ENCODE measurements around the gene ZFHX3. TPM values are rescaled to one million over a fixed set of nuclear protein-coding genes. Genes with fewer than 3 reads are reported as not detected.

Gene ZFHX3
- total RNA-seq, 1 experiment from 2014 or later: 1.5 TPM

DNA sequence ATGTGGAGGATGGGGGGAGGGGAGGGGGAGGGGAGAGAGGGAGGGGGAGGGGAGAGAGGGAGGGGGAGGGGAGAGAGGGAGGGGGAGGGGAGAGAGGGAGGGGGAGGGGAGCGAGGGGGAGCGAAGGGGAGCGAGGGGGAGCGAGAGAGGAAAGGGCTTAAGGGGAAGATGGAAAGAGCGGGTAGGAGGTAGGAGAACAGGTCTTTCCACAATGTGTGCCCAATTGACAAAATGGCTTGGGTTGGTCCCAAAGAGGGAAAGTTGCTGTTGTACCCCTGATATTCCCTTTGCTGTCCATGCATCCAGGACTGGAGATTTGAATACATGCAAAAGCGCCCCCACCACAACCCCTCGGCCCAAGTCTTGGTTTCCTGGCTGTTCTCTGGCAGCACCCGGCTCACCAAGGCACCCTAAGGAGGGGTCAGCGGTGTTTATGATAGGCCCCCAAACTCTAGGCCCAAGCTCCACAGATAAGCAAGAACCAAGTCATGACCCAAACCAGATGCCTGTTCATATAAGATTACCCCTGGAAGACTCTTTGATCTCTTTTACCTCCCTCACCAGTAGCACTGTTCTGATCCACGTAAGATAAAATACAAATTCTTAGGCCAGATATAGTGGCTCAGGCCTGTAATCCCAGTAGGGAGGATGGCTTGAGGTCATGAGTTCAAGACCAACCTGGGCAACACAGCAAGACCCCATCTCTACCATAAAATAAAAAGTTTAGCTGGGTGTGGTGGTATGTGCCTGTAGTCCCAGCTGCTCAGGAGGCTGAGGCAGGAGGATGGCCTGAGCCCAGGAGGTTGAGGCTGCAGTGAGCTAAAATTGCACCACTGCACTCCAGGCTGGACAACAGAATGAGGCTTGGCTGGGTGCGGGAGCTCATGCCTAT lies 119.6 kb downstream of the ZFHX3 start:
- H4K5ac ChIP-seq (ENCODE audit: insufficient read length, low read depth, low read length): no peak overlapping the region
- H2BK20ac ChIP-seq (ENCODE audit: low read depth, low read length, poor library complexity, severe bottlenecking): no peak overlapping the region
- no peaks in the 10 kb centered on the region for H4K20me1 ChIP-seq (ENCODE audit: control insufficient read depth, insufficient read depth, insufficient read length)
- H2AFZ ChIP-seq (ENCODE audit: low read length): no peak overlapping the region
- H3K4ac ChIP-seq (ENCODE audit: low read depth, low read length): no peak overlapping the region
- H4K91ac ChIP-seq (ENCODE audit: insufficient read length, low read depth, low read length): no peak overlapping the region
- H3K36me3 Mint-ChIP-seq (ENCODE audit: insufficient read depth in 1 of 3, low read depth in 3 of 3): no peaks in the 10 kb centered on the region
- H3K14ac ChIP-seq (ENCODE audit: insufficient read depth, low read length): no peak overlapping the region
- H2BK15ac ChIP-seq (ENCODE audit: low read depth, low read length): no peak overlapping the region
- H3K27ac Mint-ChIP-seq: no peak overlapping the region
- H3K27me3 ChIP-seq (ENCODE audit: insufficient read depth, low read length): no peaks in the 10 kb centered on the region
- H3K79me2 ChIP-seq (ENCODE audit: insufficient read depth, low read length): no peaks in the 10 kb centered on the region
- no peak overlapping the region for H2BK12ac ChIP-seq (ENCODE audit: insufficient read length, low read depth, low read length)
- H2AK5ac ChIP-seq (ENCODE audit: insufficient read length, low read length): no peak overlapping the region
- TF ChIP-seq, protein P1, sequence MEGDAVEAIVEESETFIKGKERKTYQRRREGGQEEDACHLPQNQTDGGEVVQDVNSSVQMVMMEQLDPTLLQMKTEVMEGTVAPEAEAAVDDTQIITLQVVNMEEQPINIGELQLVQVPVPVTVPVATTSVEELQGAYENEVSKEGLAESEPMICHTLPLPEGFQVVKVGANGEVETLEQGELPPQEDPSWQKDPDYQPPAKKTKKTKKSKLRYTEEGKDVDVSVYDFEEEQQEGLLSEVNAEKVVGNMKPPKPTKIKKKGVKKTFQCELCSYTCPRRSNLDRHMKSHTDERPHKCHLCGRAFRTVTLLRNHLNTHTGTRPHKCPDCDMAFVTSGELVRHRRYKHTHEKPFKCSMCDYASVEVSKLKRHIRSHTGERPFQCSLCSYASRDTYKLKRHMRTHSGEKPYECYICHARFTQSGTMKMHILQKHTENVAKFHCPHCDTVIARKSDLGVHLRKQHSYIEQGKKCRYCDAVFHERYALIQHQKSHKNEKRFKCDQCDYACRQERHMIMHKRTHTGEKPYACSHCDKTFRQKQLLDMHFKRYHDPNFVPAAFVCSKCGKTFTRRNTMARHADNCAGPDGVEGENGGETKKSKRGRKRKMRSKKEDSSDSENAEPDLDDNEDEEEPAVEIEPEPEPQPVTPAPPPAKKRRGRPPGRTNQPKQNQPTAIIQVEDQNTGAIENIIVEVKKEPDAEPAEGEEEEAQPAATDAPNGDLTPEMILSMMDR (conservative IDR thresholded peaks at IDR 0.05): no peak
- H3K4me2 ChIP-seq (ENCODE audit: insufficient read depth, insufficient read length, low read length): no peak overlapping the region
- H3T11ph ChIP-seq (ENCODE audit: low read length): no peak overlapping the region
- no peaks in the 10 kb centered on the region for H3K9me3 ChIP-seq (ENCODE audit: control insufficient read depth, low read depth, low read length)
- no peak overlapping the region for H2BK5ac ChIP-seq (ENCODE audit: insufficient read length, low read length)
- peaks cover 3% of the 10 kb centered on the region for H3K27me3 Mint-ChIP-seq (ENCODE audit: low read depth)
- no CpG with 5 or more reads among the region's 11 CpGs for WGBS (ENCODE audit: extremely low coverage, insufficient read length, low lambda C conversion rate)
- no peak overlapping the region for H3K9ac ChIP-seq (ENCODE audit: extremely low read depth, insufficient read length, low read length)
- H3K56ac ChIP-seq (ENCODE audit: insufficient read length, low read depth, low read length): no peak overlapping the region
- H3K27ac ChIP-seq (ENCODE audit: insufficient read length, low read depth, low read length): no peak overlapping the region
- peaks cover 3% of the 10 kb centered on the region; the same call in 1 of the 2 replicates for H3K4me1 ChIP-seq (ENCODE audit: insufficient read depth, low read length)
- DNase-seq: no peak
- no peak overlapping the region for H2BK120ac ChIP-seq (ENCODE audit: low read depth, low read length, poor library complexity, severe bottlenecking)
- no peak overlapping the region for H4K8ac ChIP-seq (replicated peaks; ENCODE audit: insufficient read length, low read depth, low read length)
- no peaks in the 10 kb centered on the region for H3K9me3 Mint-ChIP-seq
- H3K79me1 ChIP-seq (ENCODE audit: insufficient read depth, low read depth, low read length, poor library complexity, severe bottlenecking): no peaks in the 10 kb centered on the region
- H3K18ac ChIP-seq (ENCODE audit: insufficient read length, low read depth, low read length): no peak overlapping the region
- H3K23me2 ChIP-seq (ENCODE audit: insufficient read length, low read depth, low read length, poor library complexity, severe bottlenecking): no peaks in the 10 kb centered on the region
- H3K4me1 Mint-ChIP-seq: peaks cover 13 to 20% of the 10 kb centered on the region in 2 experiments
- H3K4me3 Mint-ChIP-seq: no peak overlapping the region
- H3K23ac ChIP-seq (ENCODE audit: insufficient read length, low read depth, low read length): no peak overlapping the region

All from H9 (cell line).